Renal cortex interstitium (tissue), 15 donors: ENCODE data around the gene P2RY6. TPM values are rescaled to one million over a fixed set of nuclear protein-coding genes. Genes with fewer than 3 reads are reported as not detected.
A peak's percentile ranks its signal among the peaks of the same experiment; 100 is the strongest.
"Not testable (repeated sequence)": the region's sequence is repeated elsewhere in the genome, so short reads cannot be mapped to it uniquely, and the experiment has no call there.

ENCODE experiments used
- DNase-seq, 11 donors: peaks; one replicate each; pipeline ENCODE4 v3.0.0-alpha.2; 2013; ENCODE audit warnings: low read depth in 9 of 11, low spot score in 4 of 11; ENCODE audit errors: extremely low read depth in 1 of 11
- long read RNA-seq, 16 experiments: transcript quantifications; one replicate each; lab custom pipeline, GENCODE V29; 2026
- polyA plus RNA-seq, 3 donors: library from polyadenylated mRNA; unstranded; fragments of 120-200 nt; gene quantifications; one replicate each; pipeline ENCODE4 v1.2.1, GENCODE V29; 2013; ENCODE audit not compliant: insufficient read length in 3 of 3

Gene P2RY6
- polyA plus RNA-seq = 1 to 10 TPM; 1.0 to 1.9 (median 1.6) TPM
- long read RNA-seq, donor 1 = 0 reads
- long read RNA-seq, donor 2, partial matches to known transcripts = 0 of 1 reads
- long read RNA-seq, donor 2, other reads (novel, unspliced or antisense) = 0 of 1 reads
- long read RNA-seq, donor 3, partial matches to known transcripts = 0 of 1 reads
- long read RNA-seq, donor 3, other reads (novel, unspliced or antisense) = 0 of 1 reads
- long read RNA-seq, donor 4 = 0 reads
- long read RNA-seq, donor 5 = 0 reads
- long read RNA-seq, donor 6, partial matches to known transcripts = 0 of 1 reads
- long read RNA-seq, donor 6, other reads (novel, unspliced or antisense) = 0 of 1 reads
- long read RNA-seq, donor 7 = 0 reads
- long read RNA-seq, donor 8, partial matches to known transcripts = 0 of 2 reads
- long read RNA-seq, donor 8, other reads (novel, unspliced or antisense) = 0 of 2 reads
- long read RNA-seq, donor 9, partial matches to known transcripts = 0 of 1 reads
- long read RNA-seq, donor 9, other reads (novel, unspliced or antisense) = 0 of 1 reads
- long read RNA-seq, donor 10 = 0 reads
- long read RNA-seq, donor 11, partial matches to known transcripts = 0 of 1 reads
- long read RNA-seq, donor 11, other reads (novel, unspliced or antisense) = 0 of 1 reads
- long read RNA-seq, donor 12, partial matches to known transcripts = 0 of 2 reads
- long read RNA-seq, donor 12, other reads (novel, unspliced or antisense) = 0 of 2 reads
- long read RNA-seq, donor 13 = 0 reads
- long read RNA-seq, donor 14, partial matches to known transcripts = 0 of 1 reads
- long read RNA-seq, donor 14, other reads (novel, unspliced or antisense) = 0 of 1 reads
- long read RNA-seq, donor 15, partial matches to known transcripts = 0 of 1 reads
- long read RNA-seq, donor 15, other reads (novel, unspliced or antisense) = 0 of 1 reads
- long read RNA-seq, donor 16 = 0 reads

GRCh38 chr11:73271936-73272679 lies at the start of gene P2RY6:
Gene P2RY6 (plus strand): TSS chr11:73272338. CDS start chr11:73296519, 24,181 bp downstream.
- no peak for DNase-seq

- no peak for DNase-seq
Measured at GRCh38 chr11:73223998-73224730, 48.0 kb upstream of the P2RY6 start.

GRCh38 chr11:73225001-73225686 lies 47.0 kb upstream of the P2RY6 start:
- no peak for DNase-seq

- no peak for DNase-seq
Measured at GRCh38 chr11:73225851-73226250, 46.3 kb upstream of the P2RY6 start.

- DNase-seq = no peak
Measured at GRCh38 chr11:73226297-73227006, 45.7 kb upstream of the P2RY6 start.

- DNase-seq = peak in 7 of 11 donors; percentile 36 to 65 (median 49)
Measured at GRCh38 chr11:73227571-73228211, 44.4 kb upstream of the P2RY6 start.

- DNase-seq = no peak
Measured at GRCh38 chr11:73228268-73229134, 43.6 kb upstream of the P2RY6 start.

- no peak for DNase-seq
Measured at GRCh38 chr11:73229321-73229895, 42.7 kb upstream of the P2RY6 start.

- DNase-seq = no peak
Measured at GRCh38 chr11:73229896-73230875, 42.0 kb upstream of the P2RY6 start.

GRCh38 chr11:73230931-73231330 lies 41.2 kb upstream of the P2RY6 start:
- no peak for DNase-seq

- not testable (repeated sequence) for DNase-seq
Measured at GRCh38 chr11:73232487-73232886, 39.7 kb upstream of the P2RY6 start.

GRCh38 chr11:73233211-73233610 lies 38.9 kb upstream of the P2RY6 start:
- no peak for DNase-seq

- no peak for DNase-seq
Measured at GRCh38 chr11:73233692-73234470, 38.3 kb upstream of the P2RY6 start.
